ENCODE data around the gene MBD2.

DNA sequence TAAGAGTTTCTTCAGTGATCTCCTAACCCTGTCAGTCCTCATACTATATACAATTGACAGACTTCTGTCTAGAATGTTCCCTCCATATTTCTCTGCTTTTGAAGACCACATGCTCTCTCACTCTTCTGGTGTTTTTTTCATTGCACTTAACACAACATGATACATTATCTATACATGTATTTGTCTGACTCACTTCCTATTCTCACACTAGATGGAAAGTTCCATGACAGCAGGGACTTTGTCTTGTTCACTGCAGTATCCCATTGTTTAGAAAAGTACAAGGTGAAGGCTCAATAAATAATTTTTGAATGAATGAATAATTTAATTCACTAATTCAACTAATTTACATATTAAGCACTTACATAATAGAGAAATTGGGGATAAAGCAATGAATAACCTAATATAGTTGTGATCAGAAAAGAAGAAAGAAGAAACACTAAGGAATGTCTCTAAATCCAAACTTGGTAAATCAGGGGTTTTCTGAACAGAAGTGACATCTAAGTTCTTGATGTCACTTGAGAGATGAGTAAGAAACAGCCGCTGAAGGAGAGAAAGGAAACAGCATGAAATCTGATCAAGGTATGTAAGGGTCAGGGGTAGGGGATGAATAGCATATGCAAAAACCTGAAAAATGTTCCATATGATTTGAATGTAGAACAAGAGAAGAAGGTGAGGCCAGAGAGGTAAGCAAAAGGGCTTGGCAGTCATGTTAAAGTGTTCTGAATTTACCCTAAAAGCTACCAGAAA is 42.4 kb downstream of the MBD2 start:
- TF ChIP-seq, protein P1, sequence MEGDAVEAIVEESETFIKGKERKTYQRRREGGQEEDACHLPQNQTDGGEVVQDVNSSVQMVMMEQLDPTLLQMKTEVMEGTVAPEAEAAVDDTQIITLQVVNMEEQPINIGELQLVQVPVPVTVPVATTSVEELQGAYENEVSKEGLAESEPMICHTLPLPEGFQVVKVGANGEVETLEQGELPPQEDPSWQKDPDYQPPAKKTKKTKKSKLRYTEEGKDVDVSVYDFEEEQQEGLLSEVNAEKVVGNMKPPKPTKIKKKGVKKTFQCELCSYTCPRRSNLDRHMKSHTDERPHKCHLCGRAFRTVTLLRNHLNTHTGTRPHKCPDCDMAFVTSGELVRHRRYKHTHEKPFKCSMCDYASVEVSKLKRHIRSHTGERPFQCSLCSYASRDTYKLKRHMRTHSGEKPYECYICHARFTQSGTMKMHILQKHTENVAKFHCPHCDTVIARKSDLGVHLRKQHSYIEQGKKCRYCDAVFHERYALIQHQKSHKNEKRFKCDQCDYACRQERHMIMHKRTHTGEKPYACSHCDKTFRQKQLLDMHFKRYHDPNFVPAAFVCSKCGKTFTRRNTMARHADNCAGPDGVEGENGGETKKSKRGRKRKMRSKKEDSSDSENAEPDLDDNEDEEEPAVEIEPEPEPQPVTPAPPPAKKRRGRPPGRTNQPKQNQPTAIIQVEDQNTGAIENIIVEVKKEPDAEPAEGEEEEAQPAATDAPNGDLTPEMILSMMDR (IDR thresholded peaks at IDR 0.05; ENCODE audit: insufficient read depth, low read length, poor library complexity, severe bottlenecking) = no peak
- no peak for TF ChIP-seq EZH2phosphoT487 (conservative IDR thresholded peaks at IDR 0.05; ENCODE audit: low read length)
